Thymus (tissue), 14 donors: ENCODE data around the gene NLRX1. TPM values are rescaled to one million over a fixed set of nuclear protein-coding genes. Genes with fewer than 3 reads are reported as not detected.
A peak's percentile ranks its signal among the peaks of the same experiment; 100 is the strongest.

Experiments
- DNase-seq, 9 donors: peaks; one replicate each; pipeline ENCODE4 v3.0.0-alpha.2; 2013; ENCODE audit warnings: low spot score in 9 of 9, low read depth in 6 of 9, missing footprints in 1 of 9
- H3K27ac ChIP-seq, 2 donors: one replicate each; pipeline ENCODE4 v1.5.1; 2013; ENCODE audit warnings: control low read depth in 1 of 2, low read depth in 1 of 2, low read length in 1 of 2, mild to moderate bottlenecking in 1 of 2, moderate library complexity in 1 of 2
- H3K27me3 ChIP-seq, 2 donors: one replicate each; pipeline ENCODE4 v1.5.1; 2013; ENCODE audit warnings: low read length in 1 of 2; ENCODE audit not compliant: control insufficient read depth in 2 of 2, insufficient read depth in 1 of 2
- H3K36me3 ChIP-seq, 2 donors: one replicate each; pipeline ENCODE4 v1.5.1; 2013; ENCODE audit warnings: low read length in 1 of 2, mild to moderate bottlenecking in 1 of 2, moderate library complexity in 1 of 2; ENCODE audit not compliant: control insufficient read depth in 2 of 2, insufficient read depth in 2 of 2
- H3K4me1 ChIP-seq, 2 donors: one replicate each; pipeline ENCODE4 v1.5.1; 2013; ENCODE audit warnings: low read length in 2 of 2; ENCODE audit not compliant: control insufficient read depth in 2 of 2, insufficient read depth in 2 of 2
- H3K4me3 ChIP-seq, 2 donors: one replicate each; pipeline ENCODE4 v1.5.1; 2013; ENCODE audit warnings: low read length in 2 of 2, control low read depth in 1 of 2, mild to moderate bottlenecking in 1 of 2
- H3K9me3 ChIP-seq, 2 donors: one replicate each; pipeline ENCODE4 v1.5.1; 2013; ENCODE audit warnings: low read length in 1 of 2, mild to moderate bottlenecking in 1 of 2; ENCODE audit not compliant: control insufficient read depth in 2 of 2, insufficient read depth in 1 of 2
- WGBS: extraction: QIAGEN DNeasy Blood & Tissue Kit; methylation state at CpG from one replicate; pipeline ENCODE4 v1.1.7; 2013; 5-methylcytosine and 5-hydroxymethylcytosine counted together
- long read RNA-seq, 10 donors: transcript quantifications; one replicate each; lab custom pipeline, GENCODE V29; 2026
- polyA plus RNA-seq: library from polyadenylated mRNA; stranded (reverse); fragments of 200-250 nt; gene quantifications from one replicate; pipeline ENCODE4 v1.2.3, GENCODE V29; 2013
- total RNA-seq: library from RNA; stranded (reverse); fragments of 120-200 nt; gene quantifications from one replicate; pipeline ENCODE4 v1.2.4, GENCODE V29; 2013
- donor health status: healthy.

Gene NLRX1
- 5.1 TPM for total RNA-seq
- 6.5 TPM for polyA plus RNA-seq
- long read RNA-seq, donor 1, result 0 reads
- long read RNA-seq, donor 2, result 0 reads
- long read RNA-seq, donor 3, result 0 reads
- long read RNA-seq, donor 4, result 0 reads
- long read RNA-seq, donor 5, partial matches to known transcripts, result 0 of 1 reads
- long read RNA-seq, donor 5, other reads (novel, unspliced or antisense), result 0 of 1 reads
- long read RNA-seq, donor 6, partial matches to known transcripts, result 0 of 1 reads
- long read RNA-seq, donor 6, other reads (novel, unspliced or antisense), result 0 of 1 reads
- long read RNA-seq, donor 7, result 0 reads
- long read RNA-seq, donor 8, result 0 reads
- long read RNA-seq, donor 9, partial matches to known transcripts, result 0 of 1 reads
- long read RNA-seq, donor 9, other reads (novel, unspliced or antisense), result 0 of 1 reads
- long read RNA-seq, donor 10, result 0 reads

- DNase-seq, result peak in 8 of 9 donors; percentile 64 to 92 (median 79)
- H3K4me1 ChIP-seq, result peaks cover 4 to 14% of the 10 kb centered on the region in 2 donors
Observed at GRCh38 chr11:119168471-119169281, at the start of gene NLRX1. NLRX1 (plus strand) TSS chr11:119168725; CDS start chr11:119171404, 2,679 bp downstream.

GRCh38 chr11:119118946-119119345 lies 49.6 kb upstream of the NLRX1 start:
- no peak for DNase-seq
- Histone ChIP-seq H3K9me3 (no peaks in the 10 kb centered on the region), H3K27me3 (no peaks in the 10 kb centered on the region), H3K27ac (no peak overlapping the region), H3K36me3 (peaks cover 23 to 28% of the 10 kb centered on the region in 2 donors), H3K4me3 (no peak overlapping the region), H3K4me1 (peaks cover 23 to 40% of the 10 kb centered on the region in 2 donors)
- WGBS, result 100% methylated on average over 1 of the region's 1 CpG

More at GRCh38 chr11:119168471-119169281, at the start of gene NLRX1:
- peak within 1 kb of the TSS; percentile 64 to 72 for H3K4me3 ChIP-seq
- H3K27me3 ChIP-seq, result no peaks in the 10 kb centered on the region
- peaks cover 0 to 3% of the 10 kb centered on the region in 2 donors for H3K36me3 ChIP-seq
- 4% methylated on average over 63 of the region's 63 CpGs for WGBS
- no peaks in the 10 kb centered on the region for H3K9me3 ChIP-seq
- H3K27ac ChIP-seq, result peak within 1 kb of the TSS; percentile 33 to 37

- H3K27ac ChIP-seq, result peak overlapping the region in 1 of 2 donors; percentile 48
- H3K4me1 ChIP-seq, result peaks cover 18 to 25% of the 10 kb centered on the region in 2 donors
Observed at GRCh38 chr11:119120639-119121007, 47.9 kb upstream of the NLRX1 start.

GRCh38 chr11:119121008-119121810 lies 47.3 kb upstream of the NLRX1 start, which contains the start of gene HINFP:
HINFP (plus strand) TSS chr11:119121580; CDS start chr11:119126945, 5,365 bp downstream.
- peak within 1 kb of the TSS; percentile 74 to 89 for H3K27ac ChIP-seq
- H3K4me3 ChIP-seq, result peak within 1 kb of the TSS; percentile 76 to 89
- peak; percentile 96 to 99 (median 99) for DNase-seq
- no peaks in the 10 kb centered on the region for H3K27me3 ChIP-seq
- under 1% methylated on average over 54 of the region's 54 CpGs for WGBS
- H3K36me3 ChIP-seq, result peaks cover 26 to 29% of the 10 kb centered on the region in 2 donors
- H3K4me1 ChIP-seq, result peaks cover 14 to 23% of the 10 kb centered on the region in 2 donors
- no peaks in the 10 kb centered on the region for H3K9me3 ChIP-seq

More at GRCh38 chr11:119120639-119121007, 47.9 kb upstream of the NLRX1 start:
- WGBS, result 62% methylated on average over 5 of the region's 5 CpGs
- H3K36me3 ChIP-seq, result peaks cover 30% of the 10 kb centered on the region in 2 donors
- no peaks in the 10 kb centered on the region for H3K9me3 ChIP-seq
- DNase-seq, result no peak
- H3K4me3 ChIP-seq, result peak overlapping the region; percentile 32 to 76
- H3K27me3 ChIP-seq, result no peaks in the 10 kb centered on the region

- Histone ChIP-seq H3K36me3 (peaks cover 20 to 24% of the 10 kb centered on the region in 2 donors), H3K9me3 (no peaks in the 10 kb centered on the region), H3K27me3 (no peaks in the 10 kb centered on the region), H3K4me1 (peaks cover 18 to 27% of the 10 kb centered on the region in 2 donors), H3K27ac (peak overlapping the region; percentile 74 to 79), H3K4me3 (peak overlapping the region; percentile 76 to 89)
- WGBS, result under 1% methylated on average over 20 of the region's 20 CpGs
- DNase-seq, result peak in 1 of 9 donors; percentile 19
Observed at GRCh38 chr11:119121811-119122124, 46.8 kb upstream of the NLRX1 start.

GRCh38 chr11:119125821-119126220 lies 42.7 kb upstream of the NLRX1 start:
- peaks cover 20 to 37% of the 10 kb centered on the region in 2 donors for H3K36me3 ChIP-seq
- WGBS, result 97% methylated on average over 6 of the region's 6 CpGs
- H3K9me3 ChIP-seq, result no peaks in the 10 kb centered on the region
- no peak for DNase-seq
- H3K4me3 ChIP-seq, result no peak overlapping the region
- H3K4me1 ChIP-seq, result peaks cover 17 to 25% of the 10 kb centered on the region in 2 donors
- H3K27ac ChIP-seq, result no peak overlapping the region
- no peaks in the 10 kb centered on the region for H3K27me3 ChIP-seq

- Histone ChIP-seq H3K27ac (peak overlapping the region; percentile 54 to 60), H3K36me3 (peaks cover 29 to 47% of the 10 kb centered on the region in 2 donors)
Observed at GRCh38 chr11:119126675-119127268, 41.8 kb upstream of the NLRX1 start.

GRCh38 chr11:119130662-119131061 lies 37.9 kb upstream of the NLRX1 start:
- Histone ChIP-seq H3K4me3 (no peak overlapping the region), H3K4me1 (peaks cover 7 to 11% of the 10 kb centered on the region in 2 donors), H3K27ac (no peak overlapping the region), H3K9me3 (no peaks in the 10 kb centered on the region), H3K27me3 (no peaks in the 10 kb centered on the region), H3K36me3 (peaks cover 44 to 64% of the 10 kb centered on the region in 2 donors)
- WGBS, result 96% methylated on average over 3 of the region's 3 CpGs
- DNase-seq, result no peak

More at GRCh38 chr11:119126675-119127268, 41.8 kb upstream of the NLRX1 start:
- DNase-seq, result peak in 1 of 9 donors; percentile 44
- Histone ChIP-seq H3K27me3 (no peaks in the 10 kb centered on the region), H3K4me3 (no peak overlapping the region), H3K4me1 (peaks cover 15 to 22% of the 10 kb centered on the region in 2 donors), H3K9me3 (no peaks in the 10 kb centered on the region)
- WGBS, result 92% methylated on average over 5 of the region's 5 CpGs
